ENCODE measurements around the gene PRR15.
A peak's percentile ranks its signal among the peaks of the same experiment; 100 is the strongest.

The PRR15 gene

DNA sequence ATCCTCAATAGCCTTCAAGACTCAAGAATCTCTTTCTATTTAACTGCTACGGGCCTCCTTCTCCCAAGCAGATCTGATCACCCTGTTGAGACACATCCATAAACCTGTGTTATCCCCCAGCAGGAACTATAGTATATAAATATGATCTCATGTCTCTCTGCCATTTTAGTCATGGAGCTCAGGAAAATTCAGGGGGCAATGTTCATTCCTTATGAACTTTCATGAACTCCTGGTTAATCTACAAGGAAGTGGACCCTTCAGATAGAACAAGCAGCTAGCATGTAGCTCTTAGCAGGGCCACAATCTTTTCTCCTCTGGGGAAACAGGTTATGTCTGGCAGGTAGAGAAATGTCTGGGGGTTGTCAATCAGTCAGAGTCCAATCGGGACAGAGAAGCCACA, 8.9 kb downstream of the PRR15 start:
- FAIRE-seq = no peak

DNA sequence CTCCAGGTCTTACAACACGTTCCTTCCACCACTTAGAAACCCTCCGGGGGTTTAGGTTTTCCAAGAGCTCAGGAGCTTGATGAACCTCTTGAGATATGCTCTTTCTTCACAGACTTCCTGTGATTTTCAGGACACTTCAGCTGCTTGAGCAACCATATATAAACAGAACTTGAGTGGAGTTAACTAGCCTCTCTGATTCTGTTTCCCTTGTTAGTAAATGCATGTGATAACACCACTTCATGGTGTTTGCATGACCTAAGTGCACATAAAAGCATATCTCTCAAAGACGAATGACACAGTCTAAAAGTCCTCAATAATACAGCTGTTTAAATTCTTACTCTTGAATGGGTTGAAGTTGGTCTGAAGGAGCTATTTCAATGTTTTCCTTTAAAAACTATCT, 9.9 kb downstream of the PRR15 start:
- FAIRE-seq = no peak

DNA sequence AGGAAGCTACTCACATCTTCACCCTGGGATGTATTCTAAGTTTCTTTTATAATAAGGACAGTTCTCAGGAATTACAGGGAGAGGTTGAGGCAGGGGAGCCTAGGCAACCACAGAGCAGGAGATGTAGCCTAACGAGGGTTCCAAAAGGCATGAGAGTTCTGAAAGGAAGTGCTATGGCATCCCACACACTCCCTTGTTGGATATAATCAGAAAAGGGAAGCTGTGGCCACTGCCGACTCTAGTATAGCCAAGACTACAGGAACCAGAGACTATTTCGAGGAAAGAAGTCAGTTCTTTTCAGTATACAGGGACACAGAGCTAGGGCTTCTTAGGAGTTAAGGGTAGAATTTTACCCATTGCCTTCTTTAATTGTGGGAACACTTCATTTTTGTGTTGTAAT, 11.0 kb downstream of the PRR15 start:
- FAIRE-seq = no peak

DNA sequence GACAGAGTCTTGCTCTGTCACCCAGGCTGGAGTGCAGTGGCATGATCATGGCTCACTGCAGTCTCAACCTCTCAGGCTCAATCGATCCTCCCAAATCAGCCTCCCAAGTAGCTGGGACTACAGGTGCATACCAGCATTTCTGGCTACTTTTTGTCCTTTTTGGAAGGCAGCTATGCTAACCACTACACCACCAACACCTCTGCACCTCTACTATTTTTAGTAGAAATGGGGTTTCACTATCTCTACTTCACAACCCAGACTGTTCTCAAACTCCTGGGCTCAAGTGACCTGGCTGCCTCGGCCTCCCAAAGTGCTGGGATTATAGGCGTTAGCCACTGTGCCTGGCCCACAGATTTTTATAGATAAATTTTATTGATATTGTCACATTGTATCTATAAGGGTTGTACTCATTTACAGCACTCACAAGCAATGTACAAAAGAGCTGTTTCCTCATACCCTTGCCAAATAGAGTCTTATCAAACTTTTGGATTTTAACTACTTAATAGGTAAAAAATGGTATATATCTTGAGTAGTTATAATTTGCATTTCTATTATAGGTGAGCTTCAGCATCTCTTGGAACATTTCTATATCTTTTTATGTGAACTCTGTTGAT, 23.7 kb downstream of the PRR15 start:
- no peak for FAIRE-seq

DNA sequence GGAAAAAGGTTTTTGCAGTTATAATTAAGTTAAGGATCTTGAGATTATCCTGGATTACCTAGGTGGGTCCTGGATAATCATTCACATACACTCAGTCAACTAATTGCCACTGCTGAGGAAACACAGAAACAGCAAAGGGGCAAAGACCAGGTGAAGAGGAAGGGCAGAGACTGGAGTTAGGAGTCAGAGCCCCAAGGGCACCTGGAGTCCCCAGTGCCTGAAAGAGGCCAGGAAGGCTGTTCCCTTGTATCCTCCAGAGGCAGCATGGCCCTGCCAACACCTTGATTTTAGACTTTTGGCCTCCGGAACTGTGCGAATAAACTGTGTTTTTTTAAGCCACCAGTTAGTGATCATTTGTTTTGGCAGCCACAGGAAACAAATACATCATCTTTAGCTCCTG, 24.6 kb downstream of the PRR15 start:
- no peak for FAIRE-seq

DNA sequence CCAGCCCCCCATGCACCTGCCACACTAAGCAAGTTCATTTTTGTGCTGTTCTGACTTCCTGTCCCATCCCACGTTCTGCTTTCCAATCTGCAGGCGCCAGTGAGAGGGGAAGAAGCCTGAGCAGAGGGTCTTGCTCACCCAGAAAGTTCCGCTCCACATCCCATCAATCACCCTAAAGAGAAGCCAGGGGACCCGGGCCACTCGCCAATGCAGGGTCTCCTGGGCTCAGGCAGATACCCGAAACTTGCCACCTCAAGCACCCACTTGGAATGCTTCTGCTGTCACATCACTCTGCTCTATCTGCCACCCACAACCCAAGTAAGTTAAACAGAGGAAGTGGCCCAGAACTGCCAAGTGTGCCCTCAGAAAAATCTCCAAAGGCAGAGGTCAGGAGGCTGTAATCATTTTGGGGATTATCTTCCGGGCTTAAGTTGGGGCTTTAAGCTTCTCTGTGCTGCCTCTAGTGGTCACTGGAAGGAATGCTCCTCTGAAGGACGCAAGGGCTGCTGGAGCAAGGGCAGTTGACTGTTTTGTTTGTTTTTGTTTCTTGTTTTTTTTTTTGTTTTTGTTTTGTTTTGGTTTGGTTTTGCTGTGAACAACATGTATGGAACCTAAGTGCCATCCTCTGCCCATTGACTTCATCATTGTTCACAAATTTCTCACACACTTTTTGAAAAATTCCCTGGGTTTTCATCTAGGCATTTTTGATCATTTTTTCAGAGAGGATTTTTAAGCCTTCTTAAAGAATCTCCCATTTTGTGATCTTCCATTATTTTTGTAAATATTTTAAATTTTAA, 25.5 kb downstream of the PRR15 start:
- FAIRE-seq = peak; percentile 89

DNA sequence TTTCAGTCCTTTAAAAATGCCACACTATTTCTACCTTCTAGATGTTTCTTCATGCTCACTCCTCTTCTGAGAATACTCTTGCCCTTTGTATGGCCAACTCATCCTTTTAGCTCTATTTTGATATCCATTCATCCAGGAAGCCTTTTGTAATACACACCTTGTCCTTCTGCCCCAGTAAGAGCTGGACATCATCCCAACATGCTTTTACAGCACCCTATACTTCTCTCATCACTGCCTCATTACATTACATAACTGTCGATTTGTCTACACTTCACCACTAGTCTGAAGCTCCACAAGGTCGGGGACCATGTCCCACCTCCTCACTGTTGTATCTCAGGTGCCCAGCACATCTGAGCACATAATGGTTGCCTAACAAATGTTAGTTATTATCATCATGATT, 29.2 kb downstream of the PRR15 start:
- no peak for FAIRE-seq

DNA sequence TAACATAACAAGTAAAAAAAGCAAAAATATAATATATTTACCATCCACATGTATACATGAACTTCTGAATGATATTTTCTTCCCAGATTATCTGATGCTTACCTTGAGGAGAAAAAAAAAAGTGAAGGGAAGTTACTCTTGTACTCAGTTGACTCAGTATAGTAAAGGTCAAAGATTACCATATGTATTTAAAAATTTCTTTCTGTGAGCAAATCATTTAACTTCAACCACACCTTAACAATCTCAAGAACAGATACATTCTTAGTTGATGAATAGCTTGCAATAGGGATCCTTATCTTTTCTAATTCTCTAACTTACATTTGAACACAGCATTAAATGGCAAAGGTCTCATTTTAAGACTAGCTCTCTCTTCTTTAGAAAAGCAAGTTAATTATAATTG, 29.8 kb downstream of the PRR15 start:
- FAIRE-seq = no peak

DNA sequence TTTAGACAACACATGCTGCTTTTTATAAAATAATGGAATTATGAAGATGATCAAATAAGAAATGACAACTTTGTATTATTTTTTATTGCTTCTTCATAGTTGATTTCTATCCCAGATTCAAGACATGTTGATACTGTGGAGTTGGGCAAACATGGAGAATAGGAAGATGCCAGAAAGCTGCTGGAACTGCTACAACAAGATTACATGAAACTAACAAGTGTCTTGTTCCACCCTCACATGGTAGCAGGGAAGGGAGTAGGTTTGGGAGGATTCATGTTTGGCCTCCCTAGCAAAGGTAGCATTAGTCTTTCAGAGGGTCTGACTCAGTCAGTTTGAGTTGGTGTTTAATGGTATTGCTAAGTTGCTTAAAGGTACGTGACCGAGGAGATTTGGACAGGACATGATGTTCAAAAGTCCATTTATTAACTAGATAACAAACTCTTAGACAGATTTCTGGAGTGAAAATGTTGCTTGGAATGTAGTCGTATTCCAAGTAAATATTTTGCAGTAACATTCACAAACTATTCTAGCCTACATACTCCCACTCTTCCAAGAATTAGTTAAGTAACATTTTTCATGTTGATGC, 33.1 kb downstream of the PRR15 start:
- no peak for FAIRE-seq

DNA sequence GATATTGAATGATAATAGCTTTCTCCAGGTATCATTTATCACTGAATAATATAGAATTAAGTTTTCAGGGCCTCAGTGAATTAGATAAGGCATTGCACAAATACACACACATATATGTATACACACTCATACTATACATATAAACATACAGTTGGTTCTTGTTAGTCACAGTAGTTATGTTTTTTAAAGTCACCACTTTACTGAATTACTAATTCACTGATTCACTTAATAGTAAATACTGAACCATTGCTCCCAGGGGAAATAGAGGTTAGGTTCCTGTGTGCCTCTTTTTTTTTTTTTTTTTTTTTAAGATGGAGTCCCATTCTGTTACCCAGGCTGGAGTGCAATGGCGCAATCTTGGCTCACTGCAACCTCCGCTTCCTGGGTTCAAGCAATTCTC, 33.6 kb downstream of the PRR15 start:
- no peak for FAIRE-seq

DNA sequence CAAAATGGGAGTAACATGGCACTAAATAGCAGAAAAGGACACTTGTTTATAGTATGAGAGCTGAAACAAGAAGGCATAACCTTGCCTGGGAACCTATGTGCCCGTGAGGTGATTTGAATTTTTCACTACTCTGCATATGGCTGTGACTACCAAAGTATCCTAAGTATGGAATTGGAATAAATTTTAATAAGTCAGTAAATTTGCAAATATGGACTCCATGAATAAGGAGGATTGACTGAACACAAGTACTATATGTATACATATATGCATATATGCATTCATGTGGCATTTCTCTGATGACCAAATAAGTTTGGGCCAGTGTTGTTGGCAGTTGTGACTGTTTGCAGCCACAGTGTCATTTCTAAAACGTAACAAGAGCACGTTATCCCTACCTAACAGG, 34.5 kb downstream of the PRR15 start:
- no peak for FAIRE-seq

DNA sequence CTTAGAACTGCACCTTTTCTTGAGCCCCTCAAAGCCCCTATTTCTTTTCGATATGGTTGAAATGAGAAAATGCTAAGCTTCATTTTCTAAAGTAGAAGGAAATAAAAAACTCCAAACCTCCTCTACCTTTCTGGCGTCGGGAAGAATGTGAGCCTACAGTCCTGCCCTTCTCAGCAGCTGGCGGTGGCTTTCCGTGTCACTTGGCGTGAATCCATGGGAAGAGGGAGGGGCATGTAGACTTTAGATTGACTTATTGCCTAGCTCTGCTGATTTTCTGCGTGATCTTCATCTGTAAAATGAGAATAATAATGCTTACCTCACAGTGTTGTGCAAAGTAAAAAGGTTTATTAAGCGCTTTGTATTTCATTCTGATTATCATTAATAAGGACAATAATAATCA, 35.0 kb downstream of the PRR15 start:
- no peak for FAIRE-seq

DNA sequence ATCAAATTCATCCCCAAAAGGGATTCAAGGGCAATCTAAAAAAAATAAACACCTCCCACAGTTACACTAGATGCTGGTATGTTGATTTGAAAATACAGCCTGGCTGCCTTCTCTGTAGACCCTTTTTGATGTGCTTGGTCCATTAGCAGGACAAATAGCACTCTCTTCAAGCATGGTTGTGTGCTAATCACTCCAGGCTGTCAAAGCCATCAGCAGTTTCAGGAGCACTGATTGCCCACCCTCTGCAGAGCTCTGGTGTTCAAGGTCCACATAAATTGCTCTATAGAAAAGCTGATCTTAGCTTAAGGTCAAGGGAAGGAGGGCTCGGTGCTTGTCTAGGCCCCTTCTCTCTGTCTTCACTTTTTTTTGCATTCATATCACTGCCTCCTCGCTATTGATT, 35.4 kb downstream of the PRR15 start:
- FAIRE-seq = no peak

DNA sequence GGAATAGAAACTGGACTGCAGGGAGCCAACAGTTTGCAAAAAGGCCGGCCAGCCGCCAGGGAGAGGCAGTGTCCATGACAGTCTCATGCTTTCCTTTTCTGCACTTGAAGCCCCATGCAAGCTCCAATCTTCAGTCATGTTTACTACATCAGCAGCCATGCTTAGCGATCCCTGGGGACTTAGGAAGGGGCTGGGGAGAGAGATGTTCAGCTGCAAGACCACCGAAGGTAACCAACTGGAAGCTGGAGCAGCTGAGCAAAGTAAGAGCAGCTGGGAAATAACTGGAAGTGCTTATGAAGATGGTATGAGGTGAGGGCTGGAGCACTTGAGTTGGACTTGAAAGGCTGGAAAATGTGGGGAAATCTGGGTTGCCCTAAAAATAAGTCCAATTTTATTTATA, 37.0 kb downstream of the PRR15 start:
- no peak for FAIRE-seq

DNA sequence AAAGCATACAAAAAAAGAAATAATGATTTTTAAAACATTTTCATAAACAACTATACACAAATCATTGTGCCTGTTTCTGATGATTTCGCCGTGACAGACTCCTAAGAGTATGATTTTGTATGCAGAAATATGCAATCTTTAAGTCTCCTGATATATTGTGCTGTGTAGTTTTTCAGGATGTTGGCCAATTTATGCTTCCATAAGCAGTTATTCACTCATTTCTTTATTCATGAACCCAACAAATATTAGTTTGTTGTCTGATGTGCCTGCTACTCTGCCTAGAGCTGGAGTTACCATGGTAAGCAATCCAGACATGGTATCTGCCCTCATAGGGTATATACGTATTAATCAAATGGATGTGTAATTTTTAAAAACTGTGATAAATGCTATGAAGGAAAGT, 40.4 kb downstream of the PRR15 start:
- no peak for FAIRE-seq

DNA sequence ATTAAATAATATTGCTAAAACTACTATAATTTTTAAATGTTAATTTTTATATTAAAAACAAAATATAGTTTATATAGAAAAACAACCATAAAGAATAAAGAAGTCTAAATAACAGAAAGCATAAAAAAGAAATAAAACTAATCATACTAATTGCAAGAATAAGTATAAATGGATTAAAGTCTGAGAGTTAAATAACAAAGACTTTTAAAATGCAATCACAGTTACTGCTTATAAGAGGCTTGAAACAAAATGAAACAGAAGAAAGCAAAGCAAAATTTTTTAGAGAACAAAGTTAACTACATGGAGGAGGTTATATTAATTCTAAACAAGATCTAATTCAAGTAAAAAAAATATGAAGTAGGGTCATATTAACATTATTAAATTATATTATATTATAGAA, 41.1 kb downstream of the PRR15 start:
- FAIRE-seq = peak; percentile 86

DNA sequence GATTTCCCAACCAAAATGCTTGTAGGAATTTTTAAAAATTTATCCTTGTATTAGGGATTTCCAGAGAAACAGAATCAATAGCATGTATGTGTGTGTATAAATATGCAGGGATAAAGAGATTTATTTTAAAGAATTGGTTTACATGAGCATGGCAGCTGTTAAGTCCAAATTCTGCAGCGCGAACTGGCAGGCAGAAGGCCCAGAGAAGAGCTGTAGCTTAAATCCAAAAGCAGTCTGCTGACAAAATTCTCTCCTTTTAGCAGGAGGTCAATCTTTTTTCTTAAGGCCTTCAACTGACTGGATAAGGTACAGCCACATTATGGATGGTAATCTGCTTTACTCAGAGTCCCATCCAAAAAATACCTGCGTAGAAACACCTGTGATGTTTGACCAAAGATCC, 42.0 kb downstream of the PRR15 start:
- FAIRE-seq = no peak

DNA sequence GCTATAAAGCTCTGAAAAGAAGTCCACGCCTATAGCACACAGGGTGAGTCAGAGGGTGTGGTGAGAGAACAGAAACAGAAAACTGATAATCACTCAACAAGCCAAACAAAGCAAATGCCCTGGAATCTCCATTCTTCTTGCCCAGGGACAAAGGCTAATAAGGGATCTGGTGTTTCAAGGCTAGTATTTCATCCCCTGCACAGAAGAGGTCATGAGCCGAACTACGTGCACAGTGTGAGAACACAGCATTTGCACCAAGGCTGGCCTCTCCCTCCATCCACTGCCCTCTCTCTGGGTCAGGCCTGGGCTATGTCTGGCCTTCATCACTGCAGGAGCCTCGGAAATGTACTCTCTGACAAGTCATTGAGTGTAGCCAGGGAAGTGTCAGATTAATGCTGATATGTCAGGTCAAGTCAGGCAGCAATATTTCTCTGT, 42.7 kb downstream of the PRR15 start:
- FAIRE-seq = no peak

DNA sequence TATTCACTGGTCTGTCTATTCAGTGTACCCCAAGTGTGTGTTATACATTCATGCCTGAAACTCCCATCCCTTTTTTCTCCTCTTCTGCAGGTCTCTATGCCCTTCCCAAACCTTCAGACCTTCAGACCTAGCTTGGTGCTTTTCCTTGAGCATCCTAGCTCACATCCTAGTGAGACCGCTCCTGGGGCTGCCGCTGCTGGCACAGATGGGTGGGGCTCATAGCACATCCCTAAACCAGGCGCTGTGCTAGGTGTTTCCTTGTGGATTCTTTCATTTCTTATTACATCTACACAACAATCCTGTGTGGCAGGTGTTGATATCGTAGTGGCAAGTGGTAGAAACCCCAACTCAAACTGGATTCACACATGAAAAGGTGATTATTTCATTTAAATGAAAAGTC, 43.2 kb downstream of the PRR15 start:
- FAIRE-seq = no peak

DNA sequence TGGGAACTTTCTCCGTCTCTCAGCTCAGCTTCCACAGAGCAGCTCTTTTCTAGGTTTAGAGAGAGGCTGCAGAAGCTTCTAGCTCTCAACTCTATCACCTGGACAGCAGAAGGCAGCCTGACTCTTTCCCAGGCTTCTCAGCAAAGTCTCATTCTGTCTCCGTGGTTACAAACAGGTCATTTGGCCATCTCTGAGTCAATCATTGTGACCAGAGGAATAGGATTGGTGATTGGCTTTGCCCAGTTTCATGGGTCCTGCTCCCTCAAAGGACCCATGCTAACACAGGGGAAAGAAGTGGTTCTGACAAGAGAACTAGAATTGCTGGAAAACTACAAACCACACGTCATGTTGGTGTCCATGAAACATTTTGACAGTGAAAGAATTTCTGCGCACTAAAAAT, 43.6 kb downstream of the PRR15 start:
- FAIRE-seq = no peak

DNA sequence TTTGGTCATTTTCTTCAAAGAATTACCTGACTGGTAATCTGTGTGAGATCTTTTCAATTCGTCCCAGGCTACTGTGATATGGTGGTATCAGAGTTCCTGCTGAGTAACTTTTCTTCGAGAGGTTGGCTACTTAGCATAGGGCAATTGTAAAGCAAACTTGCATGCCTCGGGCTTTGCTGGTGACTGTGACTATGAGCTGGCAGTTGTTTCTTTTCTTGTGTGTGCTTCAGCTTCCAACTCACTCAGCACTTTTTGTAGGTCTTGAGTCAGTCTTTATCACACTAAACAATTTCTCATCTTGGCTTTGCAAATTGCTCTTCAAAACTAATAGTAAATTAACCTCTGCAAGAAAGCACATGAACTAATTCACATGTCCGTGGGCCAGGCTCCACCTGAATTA, 44.3 kb downstream of the PRR15 start:
- FAIRE-seq = no peak

DNA sequence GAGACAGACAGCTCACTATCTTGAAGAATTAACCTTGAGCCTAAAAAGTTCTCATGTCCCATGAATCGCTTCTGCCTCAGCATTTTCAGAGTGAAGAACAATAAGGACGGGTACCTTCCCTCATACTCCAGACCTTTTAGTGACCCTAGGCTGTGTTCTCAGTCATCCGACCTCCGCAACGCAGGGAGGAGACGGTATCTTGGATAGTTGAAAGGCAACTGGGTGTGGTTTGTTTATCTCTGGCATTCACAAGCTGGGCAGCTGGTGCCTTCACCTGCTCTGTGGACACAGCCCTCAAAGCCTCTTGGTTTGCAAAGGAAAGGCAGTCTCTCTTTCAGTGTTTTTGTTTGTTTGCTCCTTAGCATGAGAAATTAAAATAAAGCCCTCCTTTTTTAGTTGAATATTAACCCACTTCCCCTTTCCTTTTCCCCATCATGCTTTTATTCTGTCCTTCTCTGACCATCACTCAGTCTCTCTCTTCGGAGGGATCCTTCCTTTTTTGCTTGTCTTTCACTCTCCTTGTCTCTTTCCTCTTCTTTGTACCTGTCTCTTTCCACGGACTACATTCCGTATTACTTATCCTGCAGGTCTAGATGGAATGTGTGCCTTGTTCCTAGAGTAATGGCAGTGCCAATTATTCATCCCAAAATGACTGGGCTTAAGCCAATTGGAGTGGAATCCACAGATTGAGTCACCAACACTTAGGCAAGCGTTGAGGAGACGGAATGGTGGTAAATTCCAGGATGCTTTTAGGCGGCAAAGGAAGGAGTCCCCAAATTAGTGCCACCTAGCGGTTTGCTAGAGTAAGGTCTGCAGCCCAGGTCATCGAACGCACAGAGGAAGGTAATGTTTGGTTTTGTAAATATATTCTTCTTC, 45.8 kb downstream of the PRR15 start:
- FAIRE-seq = no peak

DNA sequence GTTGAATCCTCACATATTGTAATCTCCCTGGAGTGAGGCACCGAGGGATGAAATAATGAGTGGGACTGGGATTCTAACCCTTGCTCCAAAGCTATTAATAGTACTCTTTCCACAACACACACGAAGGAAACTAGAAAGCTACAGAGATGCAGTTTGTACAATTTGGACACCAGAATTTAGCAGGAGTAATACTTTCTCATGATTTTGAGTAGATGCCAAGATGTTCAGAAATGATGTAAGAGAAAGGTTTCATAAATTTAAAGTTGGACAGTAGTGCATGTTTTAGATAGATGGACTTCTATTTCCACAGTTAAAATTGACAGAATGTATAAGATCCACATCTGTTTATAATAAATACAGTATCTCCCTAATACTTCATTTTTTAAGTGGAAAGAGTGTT, 46.5 kb downstream of the PRR15 start:
- FAIRE-seq = no peak
